Panc1 (cell line): ENCODE measurements around the gene FSIP1. TPM values are rescaled to one million over a fixed set of nuclear protein-coding genes. Genes with fewer than 3 reads are reported as not detected.

Experiments used
- ATAC-seq: fragments of 200-7000 bp; cut with Tn5 transposase; 2 replicates; pipeline ENCODE4 v1.9.1; 2020; ENCODE audit warnings: mild to moderate bottlenecking, moderate library complexity
- BruUV-seq: library from RNA; stranded (reverse); fragments of 400-500 nt; replicated peaks from 2 replicates; lab custom pipeline; 2021; lab: Mats Ljungman, UMichigan
- CTCF ChIA-PET: fragments of 300-600 bp; sonication (Branson Sonifier 250); formaldehyde crosslinking; loops from one replicate; lab custom pipeline; 2022; ENCODE audit warnings: antibody characterized with exemption; lab: Charles Lee
- POLR2A ChIA-PET: fragments of 300-600 bp; sonication (Branson Sonifier 250); formaldehyde crosslinking; loops from one replicate; lab custom pipeline; 2022; ENCODE audit warnings: antibody characterized with exemption; lab: Charles Lee
- DNase-seq: peaks from one replicate; pipeline ENCODE4 v3.0.0-alpha.2; 2010; ENCODE audit warnings: low read depth, low spot score
- H3K27ac ChIP-seq: 2 replicates; pipeline ENCODE4 v1.5.1; 2011; ENCODE audit warnings: mild to moderate bottlenecking, low read length, inconsistent platforms
- H3K27me3 ChIP-seq: fragments of 200-500 bp; sonication (Bioruptor generic); 2 replicates; pipeline ENCODE4 v1.6.0; 2014; ENCODE audit warnings: low read length, inconsistent platforms; ENCODE audit not compliant: control insufficient read depth, insufficient read depth
- H3K36me3 ChIP-seq: fragments of 200-500 bp; sonication (Bioruptor generic); 2 replicates; pipeline ENCODE4 v1.5.1; 2014; ENCODE audit warnings: inconsistent platforms, mild to moderate bottlenecking, low read length, moderate library complexity; ENCODE audit not compliant: control insufficient read depth, insufficient read depth
- H3K4me1 ChIP-seq: 2 replicates; pipeline ENCODE4 v1.5.1; 2011; ENCODE audit warnings: inconsistent platforms, mild to moderate bottlenecking, low read length, moderate library complexity; ENCODE audit not compliant: control insufficient read depth, insufficient read depth
- H3K4me3 ChIP-seq, 2 experiments: 2 replicates each; pipeline ENCODE4 v1.5.1; 2011 to 2012; ENCODE audit warnings: low read depth in 2 of 2, low read length in 2 of 2, mild to moderate bottlenecking in 2 of 2, inconsistent platforms in 1 of 2, moderate library complexity in 1 of 2
- H3K9me3 ChIP-seq: fragments of 200-500 bp; sonication (Bioruptor generic); 2 replicates; pipeline ENCODE4 v1.5.1; 2014; ENCODE audit warnings: low read depth, mild to moderate bottlenecking, inconsistent platforms, low read length, moderate library complexity; ENCODE audit not compliant: control insufficient read depth, insufficient read depth
- CTCF ChIP-seq: fragments of 450-650 bp; IDR thresholded peaks from 2 replicates; pipeline ENCODE4 v1.5.1; 2017; ENCODE audit warnings: mild to moderate bottlenecking
- POLR2AphosphoS5 ChIP-seq: IDR thresholded peaks from 2 replicates; pipeline ENCODE4 v1.6.1; 2012; ENCODE audit warnings: mild to moderate bottlenecking, low read depth, low read length, moderate library complexity
- REST ChIP-seq, 2 experiments: IDR thresholded peaks; 2 replicates each; pipeline ENCODE4 v1.6.1; 2011 to 2012; ENCODE audit warnings: low read depth in 2 of 2, control low read depth in 1 of 2, low read length in 1 of 2, mild to moderate bottlenecking in 1 of 2, moderate library complexity in 1 of 2; ENCODE audit not compliant: insufficient read depth in 1 of 2
- SIN3A ChIP-seq: IDR thresholded peaks from 2 replicates; pipeline ENCODE4 v1.6.1; 2012; ENCODE audit warnings: low read depth, mild to moderate bottlenecking, low read length, moderate library complexity, borderline replicate concordance; ENCODE audit not compliant: insufficient read depth
- TCF7L2 ChIP-seq: IDR thresholded peaks from 2 replicates; pipeline ENCODE4 v1.6.1; 2011; ENCODE audit warnings: mild to moderate bottlenecking, low read depth, low read length, inconsistent platforms
- in situ Hi-C: cut with HindIII; loops from 2 replicates; pipeline ENCODE4 v1.10.0; 2016; ENCODE audit warnings: low sequenced_read_pairs, low pct_unique_long_range_greater_than_20kb
- intact Hi-C: fragments of 100-400 bp; cut with micrococcal nuclease; formaldehyde crosslinking; loops from one replicate; pipeline ENCODE4 v1.10.0; 2022; ENCODE audit not compliant: unreplicated experiment
- total RNA-seq: library from RNA; stranded (reverse); gene quantifications from one replicate; pipeline ENCODE4 v1.2.1, GENCODE V29; 2021; ENCODE audit not compliant: unreplicated experiment

The FSIP1 gene
- total RNA-seq, 1 experiment from 2014 or later = 1.4 TPM

DNA sequence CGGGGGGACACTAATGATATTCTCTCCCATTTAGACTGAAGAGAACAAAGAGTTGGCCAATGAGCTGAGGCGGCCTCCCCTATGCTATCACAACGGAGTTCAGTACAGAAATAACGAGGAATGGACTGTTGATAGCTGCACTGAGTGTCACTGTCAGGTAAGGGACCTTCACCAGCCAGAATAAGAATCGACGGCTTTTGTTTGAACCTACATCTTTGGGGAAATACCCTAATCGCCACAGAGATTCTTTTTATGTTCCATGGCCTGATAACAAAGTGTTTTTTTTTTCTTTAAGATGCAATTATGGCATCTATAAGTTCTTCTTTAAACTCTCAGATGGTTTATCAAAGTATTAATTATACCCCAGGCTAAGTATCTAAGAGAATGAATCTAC lies 198.4 kb downstream of the FSIP1 start:
- TF ChIP-seq CTCF (no peak), REST (IDR thresholded peaks at IDR 0.05; ENCODE audit: insufficient read depth in 1 of 2, low read depth in 2 of 2, low read length in 1 of 2) (no peak), POLR2AphosphoS5 (no peak), SIN3A (no peak), TCF7L2 (no peak)
- no peaks in the 10 kb centered on the region for H3K36me3 ChIP-seq
- POLR2A ChIA-PET = no interaction called here
- ATAC-seq (no peak), DNase-seq (no peak)
- CTCF ChIA-PET = interaction anchor here (0.5 kb wide), 1 partner anchor 660 kb away, joined by 4 read pairs; no protein-coding TSS in a partner anchor
- in situ Hi-C loops (no loop called here), intact Hi-C loops (loop anchor here (5.0 kb wide), 2 partner anchors 767 to 877 kb away; no protein-coding TSS in a partner anchor)
- H3K9me3 ChIP-seq = no peaks in the 10 kb centered on the region
- no peak overlapping the region; a peak in 1 of 4 replicates for H3K4me3 ChIP-seq
- no peaks in the 10 kb centered on the region for H3K4me1 ChIP-seq
- BruUV-seq = no TSS peak
- H3K27me3 ChIP-seq = peaks cover 2% of the 10 kb centered on the region; the same call in 1 of the 2 replicates
- H3K27ac ChIP-seq = no peak overlapping the region

- DNase-seq (no peak), ATAC-seq (no peak)
- no TSS peak for BruUV-seq
- Histone ChIP-seq H3K4me1 (no peaks in the 10 kb centered on the region), H3K27me3 (peaks cover 2% of the 10 kb centered on the region; the same call in 1 of the 2 replicates), H3K36me3 (no peaks in the 10 kb centered on the region), H3K9me3 (no peaks in the 10 kb centered on the region), H3K27ac (no peak overlapping the region), H3K4me3 (no peak overlapping the region; a peak in 1 of 4 replicates)
- ChIA-PET CTCF (no interaction called here), POLR2A (no interaction called here)
- in situ Hi-C loops (no loop called here), intact Hi-C loops (loop anchor here (5.0 kb wide), 2 partner anchors 766 to 876 kb away; no protein-coding TSS in a partner anchor)
- no peak for TF ChIP-seq POLR2AphosphoS5
- peak; percentile 52 for TF ChIP-seq CTCF
Measured at GRCh38 chr15:39583596-39584265, 198.9 kb downstream of the FSIP1 start.
